EH (cell line): Measurements from ENCODE around the gene NFATC1.

Experiments
- DNase-seq: peaks from one replicate; pipeline ENCODE4 v3.0.0-alpha.2; 2015; ENCODE audit warnings: low read depth

The NFATC1 gene

DNA sequence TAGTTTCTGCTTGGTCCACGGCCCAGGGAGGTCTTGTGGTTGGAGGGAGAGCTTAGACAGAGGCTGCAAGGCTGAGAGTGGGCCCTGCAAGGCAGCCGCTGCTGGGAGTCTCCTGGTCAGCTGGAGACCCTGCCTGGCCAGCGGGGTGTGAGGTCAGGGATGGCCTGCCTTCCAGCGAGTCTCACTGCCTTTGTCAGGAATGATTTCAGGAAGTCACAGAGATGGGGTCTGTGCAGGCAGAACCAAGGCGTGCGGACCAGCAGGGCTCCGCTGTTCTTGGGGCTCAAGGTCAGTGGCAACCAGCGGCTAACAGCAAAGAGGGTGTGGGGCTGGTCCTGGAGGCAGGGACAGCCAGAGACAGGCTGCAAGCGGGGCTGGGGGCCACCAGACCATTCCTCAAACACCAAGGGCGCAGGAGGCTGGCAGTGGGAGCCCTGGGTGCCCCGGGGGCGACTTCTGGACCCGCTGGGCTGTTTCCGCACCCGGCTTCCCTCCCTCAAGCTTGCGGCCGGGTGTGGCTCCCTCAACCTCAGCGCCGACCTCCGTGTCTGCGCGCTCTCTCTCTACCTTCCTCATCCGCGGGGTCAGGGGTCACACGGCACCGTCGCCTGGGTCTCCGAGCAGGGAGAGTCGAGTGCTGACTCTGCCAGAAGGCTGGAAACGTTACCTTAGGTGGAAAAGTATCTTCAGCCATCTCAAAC is 159.4 kb downstream of the NFATC1 start:
- no peak for DNase-seq

DNA sequence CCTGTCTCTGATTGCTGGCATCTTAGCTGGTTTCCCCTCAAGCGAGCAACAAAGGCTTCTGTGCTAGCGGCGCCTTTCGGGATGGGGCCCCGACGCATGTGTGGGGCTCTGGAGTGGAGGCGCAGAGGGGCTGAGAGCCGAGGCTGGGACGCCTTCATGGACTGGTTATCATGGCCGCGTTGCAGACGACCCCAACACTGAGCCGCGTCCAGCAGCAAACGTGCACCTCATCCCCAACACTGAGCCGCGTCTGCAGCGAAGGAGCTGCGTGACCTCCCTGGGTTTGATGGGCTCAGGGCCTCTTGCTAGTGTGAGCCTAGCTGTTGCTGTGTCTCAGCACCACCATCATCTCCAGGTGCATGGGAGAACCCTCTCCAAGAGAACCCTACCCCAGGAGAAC is 160.2 kb downstream of the NFATC1 start:
- DNase-seq, result no peak

DNA sequence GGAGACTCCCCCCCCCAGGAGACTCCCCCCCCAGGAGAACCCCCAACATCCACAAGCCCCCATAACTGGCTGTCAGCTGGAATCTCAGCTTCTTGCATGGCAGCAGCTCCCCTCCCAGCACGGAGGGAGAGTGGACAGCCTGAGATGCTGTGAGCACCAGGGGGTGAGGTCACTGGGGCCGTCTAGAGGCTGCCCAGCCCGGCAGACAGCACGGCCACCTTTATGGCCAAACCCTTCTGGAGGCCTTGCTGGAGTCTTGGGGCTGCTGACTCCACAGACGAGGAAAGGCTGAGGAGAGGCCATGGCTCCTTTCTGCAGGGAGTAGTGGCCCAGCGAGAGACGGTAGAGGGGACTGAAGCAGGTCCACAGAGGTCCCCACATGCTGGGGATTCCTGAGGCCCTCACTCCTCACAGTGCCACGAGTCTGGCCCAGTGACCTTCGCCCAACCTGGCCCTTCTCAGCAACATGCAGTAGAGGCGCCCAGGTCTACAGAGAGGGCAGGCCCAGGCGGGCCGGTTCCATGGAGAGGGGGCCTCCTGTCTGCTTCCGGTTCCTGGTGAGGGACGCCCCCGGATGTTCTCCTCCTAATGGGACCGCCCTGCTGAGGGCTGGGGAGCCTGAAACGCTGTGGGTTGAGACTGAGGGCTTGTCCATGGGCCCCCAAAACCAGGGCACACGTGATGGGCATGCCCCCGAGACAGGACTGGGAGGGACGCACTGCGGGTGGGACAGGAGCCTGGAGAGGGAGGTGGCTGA is 161.3 kb downstream of the NFATC1 start:
- no peak for DNase-seq

DNA sequence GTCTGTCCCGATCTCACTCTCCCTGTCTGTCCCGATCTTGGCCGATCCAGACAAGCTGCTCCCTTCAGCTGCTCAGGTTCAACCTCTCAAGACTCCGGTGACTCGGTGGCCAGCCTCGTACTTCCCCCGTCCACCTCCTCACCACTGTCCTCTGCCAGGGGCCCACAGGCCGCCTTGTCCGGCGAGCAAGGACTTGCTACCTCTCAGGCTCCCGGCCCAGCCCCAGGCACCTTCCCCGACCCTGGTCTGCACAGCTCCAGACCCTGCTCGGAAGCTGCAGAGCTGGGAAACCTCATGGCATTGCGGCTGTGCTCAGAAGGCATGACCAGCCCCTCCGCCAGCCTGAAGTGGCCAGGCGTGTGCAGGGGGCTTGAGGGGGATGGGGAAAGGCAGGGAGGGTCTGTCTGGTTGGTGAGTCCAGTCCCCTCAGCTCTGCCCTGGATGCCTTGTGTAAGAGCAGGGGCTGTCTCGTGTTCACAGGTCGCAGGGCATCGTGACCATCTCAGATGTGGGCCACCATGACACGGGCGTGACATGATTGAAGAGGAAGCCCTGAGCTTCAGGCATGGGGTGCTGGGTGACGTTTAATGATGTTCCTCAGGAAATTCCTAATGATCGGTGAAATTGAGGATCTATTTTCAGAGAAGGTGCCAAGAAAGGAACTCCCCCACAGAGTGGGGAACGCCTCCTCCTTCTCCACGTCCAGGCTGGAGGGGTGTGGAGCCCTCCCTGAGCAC is 162.6 kb downstream of the NFATC1 start:
- DNase-seq, result no peak

DNA sequence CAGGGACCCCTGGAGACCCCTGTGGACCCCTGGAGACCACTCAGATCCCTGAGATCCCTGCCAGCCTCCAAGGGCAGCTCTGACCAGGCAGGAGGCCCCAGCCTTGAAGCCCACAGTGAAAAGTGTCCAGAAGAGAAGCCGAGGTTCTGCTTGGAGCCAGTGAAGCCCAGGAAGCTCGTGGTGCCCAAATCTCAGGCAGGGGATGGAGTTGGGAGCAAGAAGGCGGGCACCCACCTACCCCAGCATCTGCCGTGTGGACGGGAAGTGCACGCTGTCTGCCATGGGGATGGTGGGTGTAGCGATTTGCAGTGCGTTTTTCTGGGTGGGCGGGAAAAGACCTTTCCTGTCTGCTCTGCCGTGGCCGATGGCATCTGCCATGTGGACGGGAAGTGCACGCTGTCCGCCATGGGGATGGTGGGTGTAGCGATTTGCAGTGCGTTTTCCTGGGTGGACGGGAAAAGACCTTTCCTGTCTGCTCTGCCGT is 163.2 kb downstream of the NFATC1 start:
- DNase-seq, result no peak

DNA sequence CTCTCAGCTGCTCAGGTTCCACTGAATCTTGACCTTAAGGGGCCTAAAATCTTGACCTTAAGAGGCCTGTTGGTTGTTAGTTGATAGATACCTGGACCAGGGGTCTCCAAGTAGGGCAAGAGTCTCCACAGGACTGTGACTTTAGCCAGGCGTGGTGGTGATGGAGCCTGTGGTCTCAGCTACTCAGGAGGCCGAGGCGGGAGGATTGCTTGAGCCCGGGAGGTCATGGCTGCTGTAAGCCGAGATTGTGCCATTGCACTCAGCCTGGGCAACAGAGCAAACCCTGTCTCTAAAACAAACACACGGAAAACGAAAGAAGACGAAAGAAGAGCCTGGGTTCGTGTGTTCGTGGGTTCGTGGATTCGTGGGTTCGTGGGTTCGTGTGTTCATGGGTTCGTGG is 163.7 kb downstream of the NFATC1 start:
- DNase-seq, result no peak

DNA sequence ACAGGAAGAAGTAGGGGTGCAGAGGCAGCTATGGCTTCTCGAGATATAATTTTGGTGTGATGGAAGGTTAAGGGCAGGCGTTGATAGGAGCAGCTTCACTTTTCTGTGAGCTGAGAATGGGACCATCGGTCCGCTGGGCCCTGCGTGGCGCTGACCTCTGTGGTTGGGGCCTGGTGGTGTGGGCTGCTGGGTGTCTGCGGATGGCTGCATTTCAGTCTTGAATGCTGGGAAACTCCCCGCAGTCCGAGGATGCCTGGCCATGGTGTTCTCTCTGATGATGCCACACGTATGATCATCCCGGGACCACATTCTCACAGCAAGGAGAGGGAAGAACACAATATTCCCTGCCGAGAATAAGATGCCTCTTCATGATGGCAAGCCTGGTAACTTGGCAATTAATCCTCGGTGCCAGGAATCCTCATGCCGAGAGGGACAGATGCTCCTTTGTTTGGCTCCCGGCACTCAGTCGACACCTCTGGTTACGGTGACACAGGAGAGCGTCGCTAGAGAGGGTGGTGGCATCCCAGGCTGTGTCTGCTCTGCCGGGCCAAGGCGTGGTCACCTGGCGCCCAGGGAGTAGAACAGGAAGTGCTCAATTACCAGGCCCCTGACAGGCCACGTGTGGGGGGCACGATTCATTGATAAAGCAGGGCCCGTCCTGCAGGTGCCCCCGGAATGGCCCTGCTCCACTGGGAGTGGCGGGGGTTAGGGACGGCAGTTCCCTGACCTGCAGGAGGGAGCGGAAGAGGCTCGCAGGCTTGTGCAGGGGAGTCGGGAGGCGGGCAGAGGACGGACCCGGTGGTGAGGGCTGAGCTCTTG is 164.5 kb downstream of the NFATC1 start:
- no peak for DNase-seq

DNA sequence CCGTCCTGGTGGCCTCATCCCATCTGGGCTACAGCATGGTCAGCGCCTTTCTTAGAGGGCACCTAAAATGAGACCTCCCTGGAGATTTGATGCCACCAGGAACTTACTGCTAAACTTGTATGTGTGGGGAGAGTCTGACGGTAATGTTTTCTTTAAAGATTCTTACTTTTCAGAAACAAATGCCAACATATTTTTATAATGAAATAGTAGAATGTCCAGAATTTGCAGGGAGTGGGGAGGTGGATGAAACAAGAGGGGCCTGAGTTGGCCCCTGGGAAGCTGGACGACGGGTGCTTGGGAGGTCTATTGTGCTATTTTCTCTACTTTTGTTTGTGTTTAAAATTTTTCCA is 165.1 kb downstream of the NFATC1 start:
- DNase-seq, result no peak

DNA sequence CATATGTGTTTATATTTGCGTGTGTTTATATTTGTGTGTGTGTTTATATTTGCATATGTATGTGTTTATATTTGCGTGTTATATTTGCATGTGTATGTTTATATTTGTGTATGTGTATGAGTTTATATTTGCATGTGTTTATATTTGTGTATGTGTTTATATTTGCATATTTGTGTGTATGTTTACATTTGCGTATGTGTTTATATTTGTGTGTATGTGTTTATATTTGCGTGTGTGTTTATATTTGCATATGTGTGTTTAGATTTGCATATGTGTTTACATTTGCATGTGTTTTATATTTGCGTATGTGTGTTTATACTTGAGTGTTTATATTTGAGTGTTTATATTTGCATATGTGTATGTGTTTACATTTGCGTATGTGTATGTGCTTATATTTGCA is 168.2 kb downstream of the NFATC1 start:
- DNase-seq, result no peak

DNA sequence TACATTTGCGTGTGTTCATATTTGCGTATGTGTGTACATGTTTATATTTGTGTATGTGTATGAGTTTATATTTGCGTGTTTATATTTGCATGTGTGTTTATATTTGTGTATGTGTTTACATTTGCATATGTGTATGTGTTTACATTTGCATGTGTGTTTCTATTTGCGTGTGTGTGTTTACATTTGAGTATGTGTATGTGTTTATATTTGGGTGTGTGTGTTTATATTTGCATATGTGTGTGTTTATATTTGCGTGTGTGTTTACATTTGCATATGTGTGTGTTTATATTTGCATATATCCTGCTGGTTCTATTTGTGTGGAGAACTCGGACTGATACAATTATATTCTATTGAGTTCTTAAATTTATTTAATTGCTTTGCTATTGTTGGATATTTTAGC is 168.7 kb downstream of the NFATC1 start:
- no peak for DNase-seq

DNA sequence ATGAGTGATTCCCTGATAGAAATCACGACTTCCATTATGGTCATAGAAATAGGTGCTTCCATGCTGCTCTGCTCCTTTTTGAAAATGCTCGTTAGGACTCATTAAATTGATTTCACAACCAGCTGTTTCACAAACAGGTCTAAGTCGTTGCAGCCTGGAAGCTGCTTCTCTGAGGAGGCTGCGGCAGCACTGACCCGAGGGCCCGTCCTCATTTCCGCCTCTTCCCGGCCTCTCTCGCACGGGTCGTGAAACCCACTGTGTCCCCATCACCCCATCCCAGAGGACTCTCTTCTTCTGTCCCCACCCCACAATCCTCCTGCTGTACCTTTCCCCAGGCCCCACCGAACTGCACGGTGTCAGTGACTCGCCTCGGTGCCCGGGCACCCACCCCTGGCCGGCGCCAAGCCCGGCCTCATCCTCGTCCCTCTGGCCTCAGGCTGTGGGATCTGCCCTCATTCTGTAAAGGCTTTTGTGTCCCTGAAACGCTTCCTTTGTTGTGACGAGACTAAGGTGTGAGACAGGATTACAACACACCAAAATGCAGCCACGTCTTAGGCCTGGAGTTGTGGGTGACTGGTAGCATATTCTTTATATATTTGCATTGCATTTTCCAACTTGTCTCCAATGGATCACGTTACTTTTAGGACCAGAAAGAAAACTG is 171.2 kb downstream of the NFATC1 start:
- no peak for DNase-seq

DNA sequence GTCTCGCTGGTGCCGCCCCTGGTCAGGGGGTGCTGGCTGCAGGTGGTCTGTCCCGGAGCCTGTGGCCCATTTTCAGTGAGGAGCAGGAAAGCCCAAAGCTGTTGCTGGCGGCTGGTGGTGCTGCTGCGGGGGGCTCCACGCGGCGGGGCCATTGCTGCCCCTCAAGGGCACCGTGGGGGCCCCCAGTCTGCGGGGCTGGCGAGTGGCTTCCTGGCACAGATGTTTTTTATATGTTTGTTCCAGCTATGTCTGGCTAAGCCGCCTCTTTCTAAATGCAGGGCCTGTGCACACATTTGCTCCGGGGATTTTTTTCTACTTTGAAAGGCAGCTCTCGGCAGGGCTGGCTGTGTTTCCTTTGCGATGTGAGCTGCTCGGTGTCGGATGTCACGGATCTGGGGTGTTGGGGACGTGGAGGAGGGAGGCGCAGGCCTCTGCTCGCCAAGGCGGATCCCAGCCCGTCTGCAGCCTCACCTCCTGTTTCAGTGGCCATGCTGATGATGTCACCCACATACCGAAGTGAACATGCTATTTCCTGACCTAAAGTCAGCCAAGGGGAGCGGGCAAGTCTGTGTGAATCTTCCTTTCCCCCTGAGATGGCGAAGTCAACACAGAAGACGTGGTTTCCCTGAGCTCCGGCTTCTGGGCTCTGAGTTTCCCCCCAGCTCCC is 171.9 kb downstream of the NFATC1 start:
- DNase-seq, result peak; percentile 95

DNA sequence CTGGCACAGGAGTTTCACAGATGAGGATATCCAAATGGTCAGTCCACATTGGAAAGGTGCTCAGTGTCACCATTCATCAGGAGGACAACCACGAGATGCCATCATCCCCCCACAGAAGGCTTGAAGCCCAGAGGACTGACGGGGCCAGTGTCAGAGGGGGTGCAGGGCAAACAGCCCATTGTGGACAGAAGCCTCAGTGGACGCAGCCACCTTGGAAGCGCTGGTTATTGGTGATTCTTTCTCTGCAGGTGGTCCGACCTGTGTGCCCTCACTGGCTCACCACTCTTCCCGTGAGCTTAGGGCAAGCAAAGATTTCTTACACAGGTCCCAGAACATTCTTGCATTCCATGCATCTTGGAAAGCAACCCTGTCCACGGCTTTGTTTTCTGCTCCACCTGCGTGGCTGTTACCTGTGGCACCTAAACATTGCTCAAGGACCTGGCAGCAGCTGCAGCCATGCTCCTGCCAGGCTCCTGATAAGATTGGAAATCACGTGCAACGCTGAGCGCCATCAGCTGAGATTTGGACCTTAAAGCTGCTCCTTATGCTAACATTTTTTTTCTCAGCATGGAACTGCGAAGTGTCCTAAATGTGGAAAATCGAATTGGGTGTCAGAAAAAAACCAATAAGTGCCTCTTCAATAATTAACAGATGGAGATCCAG is 172.9 kb downstream of the NFATC1 start:
- no peak for DNase-seq

DNA sequence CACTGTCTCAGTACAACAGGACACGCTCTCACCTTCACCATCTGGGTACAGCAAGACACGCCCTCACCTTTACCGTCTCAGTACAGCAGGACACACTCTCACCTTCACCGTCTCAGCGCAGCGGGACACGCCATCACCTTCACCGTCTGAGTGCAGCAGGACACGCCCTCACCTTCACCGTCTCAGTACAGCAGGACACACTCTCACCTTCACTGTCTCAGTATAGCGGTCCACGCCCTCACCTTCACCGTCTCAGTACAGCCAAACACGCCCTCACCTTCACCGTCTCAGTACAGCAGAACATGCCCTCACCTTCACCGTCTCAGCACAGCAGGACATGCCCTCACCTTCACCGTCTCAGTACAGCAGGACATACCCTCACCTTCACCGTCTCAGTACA is 174.0 kb downstream of the NFATC1 start:
- no peak for DNase-seq

DNA sequence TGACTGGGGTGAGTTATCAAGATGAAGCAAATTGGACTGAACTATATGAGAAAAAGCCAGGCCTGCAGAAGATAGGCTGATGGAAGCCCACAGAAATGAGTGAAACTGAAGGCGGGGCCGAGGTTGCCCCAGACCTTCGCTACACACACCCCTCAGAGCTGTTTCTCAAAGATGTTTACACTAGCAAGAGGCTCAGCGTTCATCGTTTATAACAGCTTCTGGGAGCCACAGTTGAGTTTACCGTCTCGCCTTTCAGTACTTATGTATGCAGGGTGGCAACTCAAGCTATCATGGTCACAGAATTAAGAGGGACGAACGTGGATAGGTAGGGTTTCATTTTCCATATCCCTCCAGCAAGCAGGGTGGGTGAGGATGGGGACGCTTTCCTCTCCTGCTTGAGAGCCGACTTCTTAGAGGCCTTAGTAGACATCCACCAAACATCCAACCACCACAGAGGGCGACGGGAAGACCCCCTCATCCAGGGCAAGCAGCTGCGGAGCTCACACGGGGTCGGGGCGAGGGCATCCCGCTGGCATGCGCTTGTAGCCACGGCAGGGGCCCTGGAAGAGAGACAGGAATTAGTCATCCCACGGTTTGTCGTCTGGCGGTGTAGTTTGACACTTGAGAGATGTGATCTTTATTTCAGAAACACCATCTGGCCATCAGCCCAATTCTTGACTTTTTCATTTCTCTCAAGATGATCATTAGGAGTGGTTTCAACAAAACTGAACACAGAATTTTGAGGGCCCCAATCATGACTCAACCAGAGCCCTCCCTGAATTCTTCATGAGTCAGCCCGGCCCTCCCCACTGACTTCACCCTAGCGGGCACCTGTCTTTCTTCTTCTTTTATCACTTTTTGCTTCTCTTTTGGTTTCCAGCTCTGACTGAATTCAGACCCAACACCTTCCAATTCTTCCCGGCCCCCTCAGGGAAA is 174.8 kb downstream of the NFATC1 start:
- DNase-seq, result peak; percentile 9

DNA sequence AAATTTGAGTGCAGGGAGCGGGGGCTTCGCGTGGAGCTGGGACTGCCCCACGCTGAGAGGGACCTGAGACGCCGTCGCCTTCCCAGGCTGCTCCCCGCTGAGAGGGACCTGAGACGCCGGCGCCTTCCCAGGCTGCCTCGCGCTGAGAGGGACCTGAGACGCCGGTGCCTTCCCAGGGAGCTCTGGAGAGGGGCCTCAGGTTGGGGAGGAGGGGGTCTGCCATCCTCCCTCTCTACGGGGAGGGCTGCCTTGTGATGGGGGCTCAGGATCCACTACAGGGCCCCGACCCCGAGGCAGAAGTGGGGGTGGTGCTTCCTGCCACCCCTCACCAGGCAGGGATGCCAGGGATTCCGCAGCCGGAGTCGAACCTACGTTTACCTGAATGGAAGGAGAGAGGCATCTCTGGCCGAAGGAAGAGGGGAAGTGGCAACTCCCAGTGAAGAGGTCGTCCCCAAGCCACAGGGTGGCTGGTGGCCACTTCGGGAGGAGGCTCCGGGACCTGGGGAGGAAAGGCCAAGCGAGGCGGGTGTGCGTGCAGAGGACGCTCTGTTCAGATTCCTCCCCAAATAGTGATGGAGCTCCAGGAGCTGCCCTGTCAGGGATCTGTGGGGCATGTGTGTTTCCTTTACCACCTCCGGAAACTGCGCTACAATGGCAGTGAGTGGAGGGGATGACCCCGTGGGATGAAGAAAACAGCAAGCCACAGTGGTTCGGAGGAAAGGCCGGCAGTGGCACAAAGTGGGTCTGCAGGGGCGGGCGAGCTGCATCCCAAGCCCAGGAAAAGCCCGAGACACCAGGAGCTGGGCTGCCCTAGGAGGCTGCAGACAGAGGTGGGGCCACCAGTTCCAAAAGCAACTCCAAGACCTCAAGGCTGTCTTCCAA is 175.7 kb downstream of the NFATC1 start:
- DNase-seq, result no peak

DNA sequence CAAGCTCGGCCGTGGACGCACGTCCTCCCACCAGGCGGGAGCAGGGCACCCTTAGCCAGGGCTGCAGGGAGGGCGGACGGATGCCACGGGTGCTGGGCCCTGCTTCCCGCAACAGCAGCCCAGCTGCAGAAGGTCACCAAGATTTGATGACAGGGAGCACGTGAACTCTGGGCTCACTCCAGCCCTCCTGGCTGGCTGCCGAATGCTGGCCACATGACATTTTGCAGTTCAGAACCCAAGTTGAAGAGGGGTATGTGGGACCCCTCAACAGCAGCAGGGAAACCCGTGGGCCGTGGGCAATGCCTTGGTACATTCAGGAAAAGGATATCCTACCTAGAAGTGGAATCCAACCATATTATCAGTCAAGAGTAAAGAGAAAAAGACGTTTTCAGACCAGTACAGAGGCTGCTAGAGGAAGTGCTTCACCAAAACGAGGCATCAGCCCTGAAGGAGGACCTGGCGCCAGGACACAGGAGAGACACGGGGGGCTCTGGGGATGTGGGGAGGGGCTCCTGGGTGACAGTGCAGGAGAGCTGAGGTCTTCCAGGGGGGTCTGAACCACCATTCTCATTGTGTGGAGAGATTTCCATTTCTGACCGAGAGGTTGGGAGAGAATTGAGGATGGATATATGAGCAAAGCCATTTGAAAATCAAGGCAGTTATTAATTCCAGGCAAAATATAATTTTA is 176.5 kb downstream of the NFATC1 start:
- no peak for DNase-seq
